ENCODE measurements around the gene SENP1.

SENP1 gene

DNA sequence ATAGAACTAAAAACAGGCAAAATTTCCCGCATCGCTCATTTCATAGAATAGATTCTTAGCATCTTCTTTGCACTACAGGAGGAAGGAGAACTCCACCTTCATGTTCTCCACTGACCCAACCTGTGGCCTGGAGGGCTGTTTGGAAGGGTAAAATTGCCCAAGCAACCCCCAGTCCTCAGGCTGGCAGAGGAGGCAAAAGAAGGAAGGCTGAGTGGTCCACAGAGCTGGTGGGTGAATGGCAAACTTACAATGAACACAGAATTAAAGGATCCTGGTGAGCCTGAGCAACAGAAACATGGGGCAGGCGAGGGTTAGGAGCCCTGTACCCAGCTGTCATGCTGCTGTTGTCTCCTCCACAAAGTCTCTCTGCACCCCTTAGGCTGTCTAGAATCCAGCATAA is 25.1 kb downstream of the SENP1 start:
- H3K27ac ChIP-seq, result no peak overlapping the region
- TF ChIP-seq, protein P1, sequence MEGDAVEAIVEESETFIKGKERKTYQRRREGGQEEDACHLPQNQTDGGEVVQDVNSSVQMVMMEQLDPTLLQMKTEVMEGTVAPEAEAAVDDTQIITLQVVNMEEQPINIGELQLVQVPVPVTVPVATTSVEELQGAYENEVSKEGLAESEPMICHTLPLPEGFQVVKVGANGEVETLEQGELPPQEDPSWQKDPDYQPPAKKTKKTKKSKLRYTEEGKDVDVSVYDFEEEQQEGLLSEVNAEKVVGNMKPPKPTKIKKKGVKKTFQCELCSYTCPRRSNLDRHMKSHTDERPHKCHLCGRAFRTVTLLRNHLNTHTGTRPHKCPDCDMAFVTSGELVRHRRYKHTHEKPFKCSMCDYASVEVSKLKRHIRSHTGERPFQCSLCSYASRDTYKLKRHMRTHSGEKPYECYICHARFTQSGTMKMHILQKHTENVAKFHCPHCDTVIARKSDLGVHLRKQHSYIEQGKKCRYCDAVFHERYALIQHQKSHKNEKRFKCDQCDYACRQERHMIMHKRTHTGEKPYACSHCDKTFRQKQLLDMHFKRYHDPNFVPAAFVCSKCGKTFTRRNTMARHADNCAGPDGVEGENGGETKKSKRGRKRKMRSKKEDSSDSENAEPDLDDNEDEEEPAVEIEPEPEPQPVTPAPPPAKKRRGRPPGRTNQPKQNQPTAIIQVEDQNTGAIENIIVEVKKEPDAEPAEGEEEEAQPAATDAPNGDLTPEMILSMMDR (conservative IDR thresholded peaks at IDR 0.05), result no peak

DNA sequence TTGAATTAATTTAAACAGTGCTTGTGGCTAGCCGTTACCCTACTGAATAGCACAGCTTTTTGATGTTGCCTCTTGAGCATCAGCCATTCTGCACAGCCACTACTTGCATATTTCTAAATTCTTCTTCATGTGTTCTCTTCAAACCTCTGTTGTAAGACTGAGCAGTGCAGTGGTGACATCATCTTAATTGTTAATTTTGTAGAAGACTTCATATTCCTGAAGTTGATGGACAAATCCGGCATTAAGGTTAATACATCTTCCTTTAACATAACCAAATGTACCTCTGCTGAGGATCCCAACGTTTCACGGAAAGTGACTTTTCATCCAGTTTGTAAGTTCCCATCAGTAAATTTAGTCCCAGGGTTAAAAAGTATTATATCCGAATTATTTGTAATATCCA is 25.6 kb downstream of the SENP1 start:
- TF ChIP-seq, protein P1 (conservative IDR thresholded peaks at IDR 0.05), result no peak
- H3K27ac ChIP-seq, result no peak overlapping the region

DNA sequence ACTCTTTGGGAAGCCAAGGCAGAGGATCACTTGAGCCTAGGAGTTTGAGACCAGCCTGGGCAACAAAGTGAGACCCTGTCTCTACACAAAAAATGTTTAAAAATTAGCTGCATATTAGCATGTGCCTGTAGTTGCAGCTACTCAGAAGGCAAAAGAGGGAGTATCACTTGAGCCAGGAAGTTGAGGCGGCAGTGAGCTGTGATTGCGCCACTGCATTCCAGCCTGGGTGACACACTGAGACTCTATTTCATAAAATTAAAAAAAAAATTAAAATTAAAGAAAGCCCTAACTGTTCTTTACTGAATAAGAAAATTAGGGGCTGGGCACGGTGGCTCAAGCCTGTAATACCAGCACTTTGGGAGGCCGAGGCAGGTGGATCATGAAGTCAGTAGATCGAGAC is 27.0 kb downstream of the SENP1 start:
- TF ChIP-seq, protein P1 (conservative IDR thresholded peaks at IDR 0.05), result no peak
- no peak overlapping the region for H3K27ac ChIP-seq

DNA sequence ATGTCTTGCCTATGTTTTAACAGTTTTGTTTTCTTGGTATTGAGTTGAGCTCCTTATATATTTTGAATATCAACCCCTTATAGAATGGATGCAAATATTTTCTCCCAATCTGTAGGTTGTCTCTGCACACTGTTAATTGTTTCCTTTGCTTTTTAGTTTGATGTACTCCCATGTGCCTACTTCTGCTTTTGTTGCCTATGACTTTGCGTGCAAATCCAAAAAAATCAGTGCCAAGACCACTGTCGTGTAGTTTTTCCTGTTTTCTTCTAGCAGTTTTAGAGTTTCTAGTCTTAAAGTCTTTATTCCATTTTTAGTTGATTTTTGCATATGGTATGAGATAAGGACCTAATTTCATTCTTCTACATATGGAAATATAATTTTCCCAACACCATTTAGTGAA is 28.8 kb downstream of the SENP1 start:
- TF ChIP-seq, protein P1 (conservative IDR thresholded peaks at IDR 0.05), result no peak
- H3K27ac ChIP-seq, result no peak overlapping the region

DNA sequence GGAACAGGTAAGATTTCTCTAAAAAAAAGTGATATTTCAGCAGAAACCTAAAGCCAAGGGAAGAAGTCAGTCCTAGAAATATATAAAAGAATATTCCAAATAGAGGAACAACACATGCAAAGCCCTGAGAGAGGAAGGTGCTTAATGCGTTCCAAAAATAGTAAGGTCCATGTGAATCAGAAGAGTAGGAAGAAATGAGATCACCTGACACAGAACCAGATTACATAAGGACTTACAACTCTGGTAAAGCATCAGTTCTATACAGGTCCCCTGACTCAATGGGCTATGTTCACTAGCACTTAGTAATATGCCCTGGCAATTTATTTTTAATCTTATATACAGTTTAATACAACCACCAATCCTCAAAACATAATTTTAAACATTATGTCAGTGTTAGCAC is 30.0 kb downstream of the SENP1 start:
- TF ChIP-seq, protein P1 (conservative IDR thresholded peaks at IDR 0.05), result no peak
- H3K27ac ChIP-seq, result no peak overlapping the region

DNA sequence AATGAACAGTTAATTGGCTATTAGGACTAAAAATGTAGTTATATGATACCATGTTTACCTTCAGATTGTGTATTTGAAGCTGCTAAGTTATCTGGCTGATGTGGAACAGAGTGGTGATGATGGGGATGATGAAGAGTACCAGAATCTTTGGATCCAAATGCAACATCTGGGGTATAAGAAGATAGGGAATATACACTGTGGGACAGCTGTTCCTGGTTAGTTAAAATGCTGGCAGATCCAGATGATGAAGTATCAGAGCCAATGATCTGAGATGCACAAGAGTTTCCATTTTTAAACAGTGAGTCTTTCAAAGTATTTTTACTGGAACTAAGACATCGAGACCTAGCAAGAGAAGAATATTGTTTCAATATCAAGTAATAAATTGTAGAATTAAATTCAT is 31.6 kb downstream of the SENP1 start:
- TF ChIP-seq, protein P1 (conservative IDR thresholded peaks at IDR 0.05), result no peak
- no peak overlapping the region for H3K27ac ChIP-seq

DNA sequence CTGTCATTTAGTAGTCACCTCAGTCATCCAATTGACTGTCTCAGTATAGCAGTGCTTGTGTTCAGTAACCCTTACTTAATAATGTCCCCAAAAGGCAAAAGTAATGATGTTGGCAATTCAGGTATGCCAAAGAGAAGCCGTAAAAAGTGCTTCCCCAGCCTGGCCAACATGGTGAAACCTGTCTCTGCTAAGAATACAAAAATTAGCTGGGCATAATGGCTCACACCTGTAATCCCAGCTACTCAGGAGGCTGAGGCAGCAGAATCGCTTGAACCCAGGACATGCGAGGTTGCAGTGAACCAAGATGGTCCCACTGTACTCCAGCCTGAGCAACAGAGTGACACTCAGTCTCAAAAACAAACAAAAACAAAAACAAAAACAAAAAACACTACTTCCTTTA is 33.6 kb downstream of the SENP1 start:
- TF ChIP-seq, protein P1 (conservative IDR thresholded peaks at IDR 0.05), result no peak
- H3K27ac ChIP-seq, result no peak overlapping the region

DNA sequence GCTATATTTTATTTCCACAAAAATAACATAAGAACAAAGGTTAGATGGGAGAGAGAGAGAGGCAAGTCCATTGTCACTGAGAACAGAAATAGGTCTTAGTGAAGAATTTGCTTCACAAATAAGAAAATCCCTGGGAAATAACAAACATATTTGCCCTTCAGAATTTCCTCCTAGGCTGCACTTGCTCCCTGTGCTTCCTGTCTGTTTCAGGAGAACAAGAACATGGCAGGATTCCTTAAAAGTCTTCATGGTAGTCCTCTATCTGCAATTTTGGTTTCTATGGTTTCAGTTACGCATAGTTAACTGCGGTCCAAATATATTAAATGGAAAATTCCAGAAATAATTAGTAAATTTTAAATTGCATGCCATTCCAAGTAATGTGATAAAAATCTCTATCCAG is 34.1 kb downstream of the SENP1 start:
- TF ChIP-seq, protein P1 (conservative IDR thresholded peaks at IDR 0.05), result no peak
- no peak overlapping the region for H3K27ac ChIP-seq

All from VCaP (cell line).